NCI-H1436 treated with DMSO at 0.1 percent for 48 hours (cell line): ENCODE measurements around the gene WDR7.

Source experiments
- DNase-seq: peaks from one replicate; lab custom pipeline; 2025; lab: John Stamatoyannopoulos, UW

Gene WDR7

DNA sequence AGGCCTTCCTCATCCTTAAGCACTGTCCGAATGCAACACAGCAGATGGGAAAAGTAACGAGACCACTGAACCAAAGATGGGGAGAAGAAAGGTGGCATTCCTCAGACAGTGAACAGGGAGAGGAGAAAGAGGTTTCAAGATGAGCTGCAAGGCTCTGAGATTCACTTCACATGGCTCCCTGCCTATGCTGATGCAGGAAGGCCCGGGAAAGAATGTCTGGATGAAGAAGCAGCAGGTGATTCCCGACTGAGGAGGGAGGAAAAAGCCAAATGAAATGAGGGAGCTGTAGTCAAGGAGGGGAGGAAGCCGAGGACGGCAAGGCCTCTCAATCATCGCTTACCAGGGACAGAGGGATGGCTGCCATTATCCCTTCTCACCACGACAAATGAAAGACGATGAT lies 397.2 kb downstream of the WDR7 start:
- no peak for DNase-seq

DNA sequence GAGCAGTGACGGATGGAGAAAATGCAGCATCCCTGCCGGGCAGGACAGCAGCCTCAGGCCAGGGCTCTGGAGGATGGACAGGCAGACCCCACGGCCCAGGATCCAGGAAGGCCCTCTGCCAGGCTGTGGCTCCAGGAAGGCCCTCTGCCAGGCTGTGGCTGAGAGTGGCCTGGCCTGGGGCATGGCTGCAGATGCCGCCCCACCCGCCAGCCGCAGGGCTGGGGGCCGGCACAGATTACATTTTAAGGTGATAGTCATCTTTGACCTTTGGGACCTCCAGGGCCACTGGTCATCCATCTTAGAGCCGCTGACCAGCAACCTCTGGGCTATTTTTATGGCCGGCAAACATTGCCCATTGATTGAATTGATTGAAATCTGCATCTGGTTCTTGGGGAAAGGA lies 397.7 kb downstream of the WDR7 start:
- DNase-seq = no peak

DNA sequence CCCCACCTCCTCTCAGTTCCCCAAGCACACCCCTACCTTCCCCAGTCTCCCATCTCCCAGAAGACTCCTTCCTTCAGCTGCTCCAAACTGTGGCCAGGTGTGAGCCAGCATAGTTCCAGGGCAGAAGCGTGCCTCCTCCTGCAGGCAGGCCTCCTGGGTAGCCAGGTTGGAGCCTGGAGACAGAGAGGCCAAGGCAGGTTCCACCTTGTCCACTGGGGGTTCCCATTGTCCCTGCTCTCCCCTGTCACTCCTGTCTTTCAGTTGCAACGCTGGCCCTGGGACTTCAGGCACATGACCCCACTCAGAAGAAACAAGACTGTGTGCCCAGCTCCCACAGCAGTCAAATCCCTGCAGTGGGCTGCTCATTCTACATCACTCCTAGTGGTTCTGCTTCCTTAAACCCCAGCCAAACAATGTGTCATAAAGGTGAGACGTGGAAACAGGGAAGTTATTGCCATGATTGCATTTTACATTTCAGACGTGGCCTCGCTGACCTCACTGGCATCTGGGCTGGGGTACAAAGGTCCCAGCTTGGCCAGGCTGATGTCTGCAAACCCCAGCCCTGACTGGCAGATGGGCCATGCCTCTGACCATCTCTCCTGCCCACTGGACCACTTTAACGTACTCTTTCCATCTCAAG lies 399.3 kb downstream of the WDR7 start:
- DNase-seq = no peak

DNA sequence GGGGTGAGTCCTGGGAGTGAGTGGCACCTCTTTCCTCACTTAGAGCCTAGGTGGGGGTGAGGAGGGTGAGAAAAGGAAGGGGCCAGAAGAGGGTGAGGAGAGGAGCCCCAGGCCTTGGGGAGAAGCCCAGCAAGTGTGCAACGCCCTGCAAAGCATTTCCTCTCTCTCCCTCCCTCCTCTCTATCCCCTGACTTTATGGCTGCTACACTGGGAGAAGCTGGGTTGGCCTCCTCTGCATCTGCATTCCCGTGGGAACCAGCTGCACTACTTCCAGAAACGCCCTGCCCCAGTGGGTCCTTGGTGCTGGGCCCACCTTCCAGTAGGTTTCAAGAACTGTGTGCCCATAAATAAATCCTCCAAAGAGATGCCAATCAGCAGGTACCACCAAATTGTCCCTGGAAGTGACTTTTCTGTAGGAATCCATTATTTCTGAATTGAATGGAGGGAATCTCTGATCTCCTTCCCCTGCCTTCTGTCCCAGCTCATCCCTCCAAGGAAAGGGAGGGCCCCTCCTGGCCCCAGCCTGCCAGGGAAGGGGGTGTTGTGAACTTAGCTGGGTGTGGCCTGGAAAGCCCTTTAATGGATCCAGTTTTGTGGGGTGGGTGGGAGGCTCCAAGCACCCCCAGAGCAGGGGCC lies 400.0 kb downstream of the WDR7 start:
- DNase-seq = no peak

DNA sequence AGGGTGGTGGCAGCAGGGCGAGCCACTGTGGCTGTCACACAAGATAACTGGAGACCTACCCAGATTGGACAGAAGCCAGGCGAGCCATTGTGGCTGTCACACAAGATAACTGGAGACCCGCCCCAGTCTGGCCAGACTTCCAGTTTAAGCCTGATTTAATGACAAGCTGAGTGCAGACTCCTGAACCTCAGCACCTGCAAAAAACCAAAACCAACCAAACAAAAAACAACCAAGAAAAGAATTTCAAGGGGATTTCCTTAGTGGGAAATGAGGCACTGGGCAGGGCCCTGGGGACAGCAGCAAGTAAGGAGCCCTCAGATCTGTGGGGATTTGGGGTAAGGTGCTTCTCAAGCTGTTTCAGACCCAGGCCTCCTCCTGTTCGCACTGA lies 400.5 kb downstream of the WDR7 start:
- no peak for DNase-seq

DNA sequence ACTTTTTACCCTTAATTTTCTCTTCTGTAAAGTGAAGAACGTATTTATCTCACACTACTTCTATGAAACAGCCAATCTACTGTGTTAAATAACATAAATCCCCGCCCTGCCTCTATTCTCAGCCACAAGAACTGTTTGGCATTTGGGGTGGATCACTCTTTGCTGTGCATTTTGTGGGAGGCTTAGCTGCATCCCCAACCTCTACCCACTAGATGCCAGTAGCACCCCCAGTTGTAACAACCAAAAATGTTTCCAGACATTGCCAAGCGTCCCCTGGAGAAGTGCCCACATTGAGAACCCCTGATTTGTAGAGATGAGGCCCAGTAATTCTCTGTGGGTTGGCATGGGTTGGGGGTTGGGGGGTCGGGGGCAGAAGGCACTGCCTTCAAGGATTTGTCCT lies 401.0 kb downstream of the WDR7 start:
- no peak for DNase-seq

DNA sequence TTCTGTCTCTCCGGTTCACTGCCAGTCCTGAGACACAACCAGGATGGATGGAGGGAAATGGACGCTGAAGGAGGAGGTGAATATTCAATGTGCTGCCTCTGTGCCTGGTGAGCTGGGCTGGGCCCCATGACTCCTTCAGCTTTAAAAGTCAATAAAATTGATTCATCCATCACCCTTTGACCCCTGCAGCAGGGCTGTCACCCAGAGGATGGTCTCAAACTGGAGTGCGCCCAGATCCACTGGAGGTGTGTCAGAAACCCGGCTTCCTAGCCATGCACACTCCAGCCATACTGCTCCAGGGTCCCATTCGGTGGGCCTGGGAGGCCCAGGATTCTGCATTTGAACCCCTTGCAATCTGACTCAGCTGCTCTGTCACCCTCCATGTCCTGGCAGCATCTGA lies 401.6 kb downstream of the WDR7 start:
- no peak for DNase-seq

DNA sequence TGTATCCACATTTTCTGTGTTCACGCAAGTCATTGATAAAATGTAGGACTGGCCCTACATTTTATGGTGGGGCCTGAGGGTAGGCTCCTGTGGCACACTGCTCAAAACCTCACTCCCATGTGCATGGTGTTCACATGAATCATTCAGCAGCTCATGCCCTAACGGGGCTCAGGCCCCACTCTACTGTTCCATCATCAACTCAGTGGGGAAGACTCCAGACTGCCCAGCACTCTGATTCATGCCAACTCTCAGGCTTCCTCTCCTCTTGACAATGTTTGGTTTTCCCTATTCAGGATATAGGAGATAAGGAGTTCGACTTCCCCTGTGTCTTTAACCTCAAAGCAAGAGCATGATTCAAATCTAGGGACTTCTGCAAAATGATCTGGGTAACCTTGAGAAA lies 403.7 kb downstream of the WDR7 start:
- no peak for DNase-seq

DNA sequence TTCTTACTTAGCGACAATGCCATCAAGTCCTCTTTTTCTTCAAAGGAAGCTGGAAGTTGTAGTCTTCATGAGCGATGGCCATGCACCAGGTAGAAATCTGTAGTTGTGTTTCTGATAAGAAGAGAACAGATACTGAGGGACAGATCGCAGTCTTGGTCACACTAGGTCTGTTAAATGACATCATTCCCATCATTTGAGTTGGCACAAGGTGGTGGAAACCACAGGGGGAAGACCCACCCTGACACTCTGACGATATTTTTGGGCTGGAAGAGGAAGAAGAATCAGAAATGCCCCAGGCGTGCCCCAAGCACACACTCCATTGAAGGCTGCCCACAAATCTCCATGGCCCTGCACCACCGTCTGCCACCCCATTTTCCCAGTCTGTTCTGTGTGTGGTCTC lies 406.7 kb downstream of the WDR7 start:
- no peak for DNase-seq

DNA sequence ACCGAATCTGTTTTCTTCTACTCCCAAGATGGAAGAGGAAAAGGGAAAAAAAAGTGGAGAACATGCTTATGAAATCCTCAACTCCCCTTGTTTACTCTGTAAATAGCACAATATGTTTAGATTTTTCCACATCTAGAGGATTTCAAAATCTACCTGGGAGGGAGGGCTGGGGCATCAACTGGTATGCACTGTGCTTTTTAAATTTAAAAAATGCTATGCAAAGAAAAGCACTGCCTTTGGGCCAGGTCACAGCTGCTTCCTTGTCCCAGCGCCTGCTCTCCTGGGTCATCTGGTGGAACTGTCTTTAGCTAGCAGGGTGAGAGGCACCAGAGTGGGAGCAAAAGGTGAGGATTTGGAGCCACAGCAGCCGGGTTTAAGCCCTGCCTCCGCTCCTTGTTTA lies 407.6 kb downstream of the WDR7 start:
- no peak for DNase-seq

DNA sequence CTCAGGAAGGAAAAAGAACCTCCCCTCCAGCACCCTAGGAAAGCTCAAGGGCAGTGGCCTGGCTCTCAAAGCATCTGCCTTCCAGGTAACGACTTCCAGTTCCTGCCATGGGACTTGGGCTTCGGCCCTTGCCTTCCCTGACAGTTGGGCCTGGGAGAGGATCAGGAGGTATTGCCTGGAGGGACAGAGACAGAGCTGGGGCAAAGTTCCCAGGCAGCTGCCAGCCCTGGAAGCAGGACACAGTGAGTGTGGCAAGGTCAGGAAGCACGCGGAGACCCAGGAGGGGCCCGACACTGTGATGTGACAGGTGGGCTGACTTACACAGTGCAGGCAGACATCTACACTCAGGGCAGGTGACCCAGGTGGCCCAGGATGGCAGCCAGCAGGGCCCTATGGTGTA lies 408.2 kb downstream of the WDR7 start:
- DNase-seq = no peak

DNA sequence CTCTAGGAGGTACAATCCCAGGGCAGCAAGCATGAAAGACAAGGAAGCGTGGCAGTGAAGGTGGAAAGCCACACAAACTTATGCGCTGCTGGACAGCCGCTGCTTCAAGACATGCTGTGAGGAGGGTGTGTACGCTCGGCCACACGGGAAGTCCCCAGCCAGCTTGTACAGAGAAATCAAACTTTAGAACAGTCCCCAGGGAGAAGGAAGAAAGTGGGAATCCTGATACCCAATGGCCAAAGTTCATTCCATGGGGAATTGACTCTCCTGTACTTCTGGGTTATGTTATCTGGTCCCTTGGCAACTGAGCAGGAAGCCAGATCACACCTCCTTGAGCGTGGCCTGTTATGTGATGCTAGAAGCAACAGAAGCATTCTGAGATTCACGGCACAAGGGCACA lies 409.7 kb downstream of the WDR7 start:
- DNase-seq = no peak

DNA sequence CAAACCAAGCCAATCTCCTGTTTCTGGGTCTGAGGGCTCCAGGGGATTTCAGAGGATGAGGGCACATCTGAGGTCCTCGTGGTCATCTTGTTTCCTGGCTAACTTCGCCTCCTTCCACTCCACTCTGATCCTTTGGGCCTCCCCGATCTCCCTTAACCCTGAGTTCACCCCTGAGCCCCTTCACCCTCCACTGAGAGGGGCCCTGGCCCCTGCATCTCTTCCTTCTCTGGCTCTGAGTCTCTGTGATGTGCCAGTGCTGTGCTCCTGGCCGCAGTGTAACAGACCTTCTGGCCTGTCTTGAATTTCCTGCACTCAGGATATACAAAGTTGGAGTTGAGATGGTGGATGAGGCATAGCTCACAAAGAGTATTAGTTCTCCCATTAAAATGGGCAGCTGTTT lies 411.0 kb downstream of the WDR7 start:
- no peak for DNase-seq

DNA sequence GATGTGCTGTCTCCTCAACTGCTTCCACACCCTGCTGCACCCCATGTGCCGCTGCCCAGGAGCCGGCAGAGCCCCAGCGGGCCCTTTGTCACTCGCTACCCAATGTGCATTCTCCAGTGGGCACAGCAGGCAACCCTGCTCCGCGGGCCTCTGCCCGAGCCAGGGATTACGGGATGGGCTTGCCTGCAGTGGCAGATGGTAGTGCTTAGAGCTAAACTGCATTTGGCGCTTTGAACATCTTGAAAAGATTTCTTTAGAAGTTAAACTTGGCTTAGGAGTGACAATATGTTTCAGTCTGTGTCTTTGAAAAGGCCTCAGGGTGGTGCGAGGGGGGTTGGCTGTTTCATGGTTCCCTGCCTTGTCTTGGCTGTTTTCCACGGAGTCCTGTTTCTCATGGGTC lies 411.7 kb downstream of the WDR7 start:
- DNase-seq = no peak

DNA sequence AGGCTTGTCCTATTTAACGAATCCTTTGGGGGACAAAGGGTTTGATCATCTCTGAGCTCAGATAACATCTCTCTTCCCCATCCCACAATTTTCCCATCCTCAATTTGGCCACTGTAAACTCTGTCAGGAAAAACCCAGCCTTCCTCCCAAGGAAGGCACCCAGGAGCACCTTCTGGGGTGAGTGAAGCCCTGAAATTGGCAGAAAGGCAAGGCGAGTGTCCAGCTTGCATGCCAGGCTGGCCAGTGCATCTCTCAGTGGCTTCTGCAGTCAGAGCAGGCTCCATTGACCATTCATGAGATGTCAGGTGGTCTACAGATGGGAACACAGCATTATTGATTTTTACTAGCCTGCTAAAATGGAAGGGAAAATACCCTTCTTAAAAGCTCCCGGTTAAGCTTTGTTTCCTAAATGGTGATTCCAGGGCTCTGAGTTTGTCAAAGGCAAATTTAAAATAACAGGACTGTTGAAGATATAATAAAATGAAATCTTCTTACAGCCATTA lies 412.5 kb downstream of the WDR7 start:
- DNase-seq = no peak

DNA sequence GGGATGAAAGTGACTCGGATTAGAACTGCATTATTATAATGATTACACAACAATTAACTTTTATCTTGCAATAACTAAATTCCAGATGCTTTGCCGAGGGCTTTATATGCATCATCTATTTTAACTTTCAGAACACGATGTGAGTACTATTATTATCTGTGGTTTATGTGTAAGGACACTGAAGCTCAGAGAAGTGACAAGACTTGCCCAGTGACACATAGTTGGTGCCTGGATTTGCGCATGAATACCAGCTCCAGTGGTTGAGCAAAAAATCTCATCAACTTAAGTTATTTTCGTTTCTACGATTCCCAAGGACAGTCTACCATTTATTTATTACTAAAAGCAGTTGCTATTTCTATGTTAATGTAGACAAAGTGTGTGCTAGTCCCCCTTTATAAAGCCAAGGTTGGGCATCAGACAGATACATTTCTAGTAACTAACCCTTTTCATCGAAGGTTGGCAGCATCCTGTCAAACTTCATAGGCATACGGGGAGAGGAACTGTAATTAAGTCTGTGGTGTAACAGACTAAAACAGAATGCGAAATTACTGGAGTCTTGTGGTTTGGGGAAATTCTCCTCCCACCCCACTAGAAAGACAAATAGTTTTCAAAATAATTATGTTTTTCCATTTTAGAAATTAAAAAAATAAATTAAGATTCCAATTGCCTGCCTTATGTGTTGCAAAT lies 422.5 kb downstream of the WDR7 start:
- DNase-seq = no peak

DNA sequence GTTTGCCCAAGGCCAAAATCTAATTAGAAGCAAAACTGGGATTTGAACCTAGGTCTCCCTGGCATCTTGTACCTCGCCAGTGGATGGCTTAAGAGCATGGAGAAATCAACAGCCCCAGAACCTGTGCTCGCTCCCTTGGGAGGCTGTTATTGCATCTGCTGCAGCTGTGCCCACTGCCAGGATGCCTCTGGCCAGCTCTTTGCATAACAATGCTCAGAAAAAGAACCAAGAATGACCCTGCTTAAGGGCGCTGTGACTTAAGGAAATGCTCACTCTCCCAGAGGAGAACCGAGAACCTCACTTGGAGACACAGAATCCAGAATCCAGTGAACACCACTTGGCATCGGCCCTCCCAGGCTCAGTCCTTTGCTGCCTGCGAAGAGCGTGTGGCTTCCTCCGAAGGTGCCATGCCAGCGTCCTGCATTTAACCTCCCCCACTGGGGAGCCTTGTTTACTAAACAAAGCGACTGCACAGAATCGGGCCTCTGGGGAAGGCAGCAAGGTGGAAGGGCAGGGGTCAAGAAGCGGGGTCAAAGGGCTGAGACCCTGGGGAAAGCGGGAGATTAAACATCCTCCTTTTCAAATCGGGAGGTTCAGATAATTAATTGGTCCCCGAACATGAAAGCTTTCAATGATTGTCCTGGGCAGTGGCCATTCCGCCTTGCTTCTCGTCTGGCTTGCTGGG lies 424.7 kb downstream of the WDR7 start:
- no peak for DNase-seq

DNA sequence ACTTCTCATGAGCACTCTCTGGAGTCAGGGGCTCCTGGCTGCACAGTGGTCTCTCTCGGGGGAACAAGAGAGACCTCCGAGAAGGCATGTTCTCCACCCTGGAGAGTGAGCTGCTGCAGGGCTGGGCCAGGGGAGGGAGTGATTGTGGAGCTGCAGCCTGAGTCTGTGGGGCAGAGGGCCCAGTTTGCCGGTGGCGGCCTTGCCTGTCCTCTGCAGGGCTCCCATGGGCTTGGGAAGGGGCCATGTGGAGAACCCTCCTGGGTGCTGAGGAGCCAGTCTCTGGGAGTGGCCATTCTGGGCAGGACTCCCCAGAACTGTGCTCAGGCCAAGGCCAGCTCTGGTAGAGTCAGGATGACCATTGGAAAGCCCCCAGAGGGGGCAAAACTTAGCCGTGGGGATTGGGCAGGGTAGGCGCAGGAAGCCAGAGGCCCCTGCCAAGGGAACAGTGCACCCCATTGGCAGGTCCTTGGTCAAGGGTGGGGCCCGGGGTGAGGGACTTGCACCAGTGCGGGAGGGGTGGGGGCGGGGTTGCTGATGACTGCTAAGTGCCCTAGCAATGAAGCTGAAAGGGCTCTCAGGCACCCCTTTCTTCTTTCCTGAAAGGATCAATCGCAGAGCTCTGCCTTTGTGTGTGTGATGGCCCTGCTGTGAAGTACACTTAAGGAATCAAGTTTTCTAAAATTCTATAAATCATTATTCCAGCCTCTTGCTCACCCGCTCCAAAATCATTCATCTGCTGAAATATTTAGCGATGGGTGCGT lies 426.0 kb downstream of the WDR7 start:
- no peak for DNase-seq

DNA sequence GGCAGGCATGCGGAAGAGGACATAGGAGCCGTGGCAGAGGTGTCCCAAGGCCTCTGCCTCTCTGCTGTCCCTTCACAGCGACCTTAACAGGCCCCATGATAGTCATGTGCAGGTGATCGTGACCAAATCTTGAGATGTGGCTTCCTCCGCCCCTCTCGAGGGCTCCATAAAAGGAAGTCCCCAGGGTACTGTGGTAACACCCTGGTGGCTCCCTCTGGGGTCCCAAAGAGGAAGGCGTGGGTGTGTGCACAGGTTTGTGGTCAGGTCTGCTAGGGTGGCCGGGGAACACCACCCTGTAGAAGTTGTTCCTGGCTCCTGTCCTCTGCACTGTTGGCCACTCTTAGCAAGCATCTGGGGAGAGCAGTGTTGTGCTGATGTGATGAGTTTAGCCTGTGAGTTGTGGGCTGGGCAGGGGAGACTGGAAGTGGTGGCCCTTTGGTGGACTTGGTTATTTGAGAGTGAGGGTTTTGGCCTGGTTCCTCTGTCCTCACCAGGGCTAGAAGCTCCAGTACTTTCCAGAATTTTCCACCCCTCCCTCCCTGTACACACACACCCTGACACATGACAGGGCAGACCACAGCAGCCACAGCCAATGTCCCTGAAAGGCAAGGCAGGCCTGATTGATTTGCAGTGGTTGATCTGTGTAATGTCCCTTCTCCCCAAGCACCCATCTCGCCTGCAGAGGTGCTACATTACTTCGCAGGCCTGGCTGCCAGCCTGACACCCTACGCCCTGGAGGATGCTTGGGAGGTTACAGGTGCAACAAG lies 426.8 kb downstream of the WDR7 start:
- no peak for DNase-seq

DNA sequence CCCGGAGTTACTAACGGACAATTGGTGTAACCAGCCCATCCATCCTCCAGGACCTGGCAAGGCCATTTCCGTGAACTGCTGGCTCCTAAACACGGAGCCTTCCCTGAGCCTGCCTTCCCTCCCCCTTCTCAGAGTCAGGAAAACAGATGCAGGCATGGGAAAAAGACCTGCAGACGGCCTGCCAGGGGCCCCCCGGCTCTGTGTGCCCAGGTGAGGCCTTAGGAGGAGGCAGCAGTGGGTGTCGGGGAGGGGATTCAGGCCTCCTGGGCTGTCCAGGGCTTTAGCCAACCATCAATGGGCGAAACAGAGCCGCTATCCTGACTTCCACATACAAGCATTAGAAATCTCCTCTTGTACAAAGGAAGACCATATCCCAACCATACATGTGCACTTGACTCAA lies 427.5 kb downstream of the WDR7 start:
- no peak for DNase-seq

DNA sequence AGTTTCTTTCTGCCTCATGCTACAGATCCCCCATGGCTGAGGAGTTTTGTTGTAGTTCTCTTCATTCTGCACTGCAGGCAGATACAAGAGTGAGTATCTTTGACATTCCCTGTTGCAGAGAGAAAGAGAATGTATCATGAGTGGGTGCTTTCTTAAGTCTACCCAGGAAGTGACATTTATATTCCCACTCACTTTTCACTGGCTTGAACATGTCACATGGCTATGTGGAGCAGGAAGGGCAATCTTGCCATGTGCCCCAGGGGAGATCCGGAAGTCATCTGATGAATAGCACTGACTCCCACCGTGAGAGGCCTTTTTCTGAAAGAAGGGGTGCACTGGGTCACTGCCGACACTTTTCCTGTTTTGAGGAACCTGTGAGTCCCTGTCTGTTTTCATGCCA lies 429.3 kb downstream of the WDR7 start:
- DNase-seq = no peak
